CD4-positive, alpha-beta T cell treated with Interferon gamma for 1 hour (primary cell): ENCODE results near the gene GSDME.
"Not testable (repeated sequence)": the region's sequence is repeated elsewhere in the genome, so short reads cannot be mapped to it uniquely, and the experiment has no call there.

Experiments
- DNase-seq: peaks from one replicate; pipeline ENCODE4 v3.0.0-alpha.2; 2020

Gene GSDME

DNA sequence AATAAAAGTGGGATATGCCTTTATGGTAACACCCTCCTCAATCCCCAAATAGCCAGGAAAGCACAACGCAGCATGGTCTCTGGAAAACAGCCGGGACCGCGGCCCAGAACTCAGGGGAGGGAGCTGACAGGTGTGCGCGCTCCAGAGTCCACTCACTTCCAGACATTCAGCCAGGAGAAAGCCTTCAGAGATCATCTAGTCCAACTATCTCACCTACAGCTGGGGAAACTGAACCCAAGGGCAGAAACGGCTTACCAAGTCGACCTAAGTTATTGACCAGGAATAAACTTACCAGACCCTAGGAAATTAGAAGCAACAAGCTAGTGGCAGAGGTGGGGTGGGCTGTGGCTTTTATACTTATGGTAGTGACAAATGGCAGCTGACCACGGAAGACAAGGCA is 16.4 kb downstream of the GSDME start:
- no peak for DNase-seq

DNA sequence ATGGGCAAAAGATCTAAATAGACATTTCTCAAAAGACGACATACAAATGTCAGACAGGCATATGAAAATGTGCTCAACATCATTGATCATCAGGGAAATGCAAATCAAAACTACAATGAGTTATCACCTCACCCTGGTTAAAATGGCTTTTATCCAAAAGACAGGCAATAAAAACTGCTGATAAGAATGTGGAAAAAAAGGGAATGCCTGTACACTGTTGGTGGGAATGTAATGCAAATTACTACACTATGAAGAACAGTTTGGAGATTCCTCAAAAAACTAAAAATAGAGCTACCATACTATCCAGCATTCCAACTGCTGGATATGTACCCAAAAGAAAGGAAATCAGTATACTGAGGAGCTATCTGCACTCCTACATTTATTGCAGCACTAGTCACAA is 18.0 kb downstream of the GSDME start:
- DNase-seq = no peak

DNA sequence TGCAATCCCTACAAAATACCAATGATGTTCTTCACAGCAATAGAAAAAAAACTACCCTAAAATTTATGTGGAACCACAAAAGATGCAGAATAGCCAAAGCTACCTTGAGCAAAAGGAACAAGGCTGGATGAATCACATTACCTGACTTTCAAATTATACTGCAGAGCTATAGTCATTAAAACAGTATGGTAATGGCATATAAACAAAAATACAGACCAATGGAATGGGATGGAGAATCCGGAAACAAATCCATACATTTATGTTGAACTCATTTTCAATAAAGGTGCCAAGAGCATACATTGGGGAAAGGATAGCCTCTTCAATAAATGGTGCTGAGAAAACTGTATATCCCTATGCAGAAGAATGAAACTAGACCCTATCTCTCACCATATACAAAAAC is 18.7 kb downstream of the GSDME start:
- DNase-seq = no peak

DNA sequence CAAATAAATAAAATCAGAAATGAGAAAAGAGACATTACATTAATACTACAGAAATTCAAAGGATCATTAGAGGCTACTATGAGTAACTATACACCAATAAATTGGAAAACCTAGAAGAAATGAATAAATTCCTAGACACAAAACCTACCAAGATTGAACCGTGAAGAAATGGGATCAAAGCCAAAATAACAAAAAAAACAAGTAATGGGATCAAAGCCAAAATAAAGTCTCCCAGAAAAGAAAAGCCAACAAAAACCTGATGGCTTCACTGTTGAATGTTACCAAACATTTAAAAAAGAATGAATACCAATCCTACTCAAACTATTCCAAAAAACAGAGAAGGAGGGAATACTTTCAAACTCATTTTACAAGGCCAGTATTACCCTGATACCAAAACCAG is 20.0 kb downstream of the GSDME start:
- DNase-seq = no peak

DNA sequence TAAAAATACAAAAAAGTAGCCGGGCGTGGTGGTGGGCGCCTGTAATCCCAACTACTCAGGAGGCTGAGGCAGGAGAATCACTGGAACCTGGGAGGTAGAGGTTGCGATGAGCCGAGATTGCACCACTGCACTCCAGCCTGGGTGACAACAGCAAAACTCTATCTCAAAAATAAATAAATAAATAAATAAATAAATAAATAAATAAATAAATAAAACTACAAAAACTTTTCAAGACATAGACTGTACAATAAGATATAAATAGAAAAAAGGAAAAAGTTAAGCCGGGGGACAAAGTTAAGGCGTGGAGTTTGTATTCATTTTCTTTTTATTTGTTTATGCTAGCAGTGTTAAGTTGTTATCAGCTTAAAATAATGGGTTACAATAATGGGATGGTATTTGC is 21.7 kb downstream of the GSDME start:
- DNase-seq = not testable (repeated sequence)

DNA sequence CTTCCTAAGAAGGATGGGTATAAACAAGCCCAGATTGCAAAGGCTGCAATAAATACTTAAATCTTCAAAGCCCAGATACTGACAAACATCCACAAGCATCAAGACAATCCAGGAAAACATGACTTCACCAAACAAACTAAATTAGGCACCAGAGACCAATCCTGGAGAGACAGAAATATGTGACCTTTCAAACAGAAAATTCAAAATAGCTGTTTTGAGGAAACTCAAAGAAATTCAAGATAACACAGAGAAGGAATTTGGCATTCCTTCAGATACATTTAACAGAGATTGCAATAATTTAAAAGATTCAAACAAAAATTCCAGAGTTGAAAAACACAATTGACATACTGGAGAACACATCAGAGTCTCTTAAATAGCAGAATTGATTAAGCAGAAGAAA is 23.0 kb downstream of the GSDME start:
- DNase-seq = no peak

DNA sequence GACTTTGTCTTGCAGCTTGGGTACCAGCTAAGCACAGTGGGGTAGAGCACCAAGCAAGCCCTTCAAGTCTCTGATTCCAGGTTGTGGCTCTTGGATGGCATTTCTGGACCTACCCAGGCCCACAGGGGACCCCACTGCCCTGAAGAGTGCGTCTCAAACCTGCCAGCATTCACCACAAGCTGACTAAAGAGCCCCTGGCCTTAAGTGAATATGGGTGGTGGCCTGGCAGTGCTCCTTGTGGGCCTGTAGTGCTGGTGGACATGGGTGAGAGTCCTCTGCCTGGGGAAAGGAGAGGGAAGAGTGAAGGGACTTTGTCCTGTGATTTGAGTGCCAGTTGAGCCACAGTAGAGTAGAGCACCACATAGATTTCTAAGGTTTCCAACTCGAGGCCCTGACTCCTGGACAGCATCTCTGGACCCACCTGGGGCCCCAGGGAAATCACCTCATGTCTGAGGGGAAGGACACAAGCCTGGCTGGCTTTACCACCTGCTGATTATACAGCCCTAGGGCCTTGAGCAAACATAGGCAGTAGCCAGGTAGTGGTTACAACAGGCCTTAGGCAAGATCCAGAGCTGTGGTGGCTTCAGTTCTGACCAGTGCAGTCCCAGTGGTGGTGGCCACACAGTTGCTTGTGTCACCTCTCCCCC is 23.7 kb downstream of the GSDME start:
- no peak for DNase-seq

DNA sequence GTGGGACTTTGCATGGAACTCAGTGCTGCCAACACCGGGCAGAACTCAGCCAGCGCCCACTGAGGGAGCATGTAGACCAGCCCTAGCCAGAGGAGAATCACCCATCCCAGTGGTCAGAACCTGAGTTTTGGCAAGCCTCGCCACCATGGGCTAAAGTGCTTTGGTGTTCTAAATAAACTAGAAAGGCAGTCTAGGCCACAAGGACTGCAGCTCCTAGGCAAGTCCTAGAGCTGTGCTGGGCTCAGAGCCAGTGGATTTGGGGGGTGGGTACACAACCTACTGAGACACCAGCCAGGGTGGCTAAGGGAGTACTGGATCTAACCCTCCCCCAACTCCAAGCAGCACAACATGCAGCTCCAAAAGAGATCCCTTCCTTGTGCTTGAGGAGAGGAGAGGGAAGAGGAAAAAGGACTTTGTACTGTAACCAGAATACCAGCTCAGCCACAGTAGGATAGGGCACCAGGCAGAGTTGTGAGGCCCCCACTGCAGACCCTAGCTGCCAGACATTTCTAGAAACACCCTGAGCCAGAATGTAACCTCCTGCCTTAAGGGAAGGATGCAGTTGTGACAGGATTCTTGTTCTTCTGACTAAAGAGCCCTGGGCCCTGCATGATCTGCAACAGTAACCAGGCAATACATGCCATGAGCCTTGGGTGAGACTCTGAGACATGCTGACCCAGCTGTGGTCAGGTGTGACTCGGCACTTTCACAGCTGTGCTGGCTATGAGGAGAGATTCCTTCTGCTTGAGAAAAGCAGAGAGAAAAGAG is 24.4 kb downstream of the GSDME start:
- DNase-seq = no peak

DNA sequence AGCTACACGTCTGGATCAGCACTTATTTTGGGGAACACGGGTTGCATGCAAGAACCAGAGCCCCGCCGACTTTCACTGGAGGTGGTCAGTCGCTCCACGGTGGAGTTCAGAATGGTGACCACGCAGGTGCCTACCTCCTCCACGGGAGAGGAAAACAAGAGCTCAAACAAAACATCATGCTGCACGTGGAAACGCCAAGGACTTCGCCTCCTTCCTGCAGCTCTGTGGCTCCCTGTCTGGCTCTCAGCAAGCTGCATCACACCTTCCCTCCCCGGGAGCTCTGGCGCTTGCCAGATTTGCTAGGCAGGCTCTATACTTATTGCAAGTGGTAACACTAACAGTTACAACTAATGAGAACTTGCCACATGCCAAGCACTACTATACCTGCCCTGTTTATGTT is 26.0 kb downstream of the GSDME start:
- no peak for DNase-seq

DNA sequence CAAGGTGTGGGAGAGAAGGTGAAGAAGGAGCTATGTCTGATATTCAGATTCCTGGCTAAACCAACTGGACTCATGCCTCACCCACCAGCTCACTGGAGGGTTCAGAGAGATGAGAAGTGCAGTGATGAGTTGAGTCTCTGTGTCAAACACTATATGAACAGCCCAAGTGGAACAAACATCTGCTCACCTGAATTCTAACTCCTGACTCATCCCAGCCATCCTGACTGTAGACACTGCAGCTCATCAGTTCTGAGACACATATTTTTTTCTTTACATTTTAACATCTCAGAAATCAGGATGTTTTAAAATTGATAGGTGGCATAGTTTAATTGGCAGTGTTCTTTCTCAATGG is 27.3 kb downstream of the GSDME start:
- DNase-seq = no peak

DNA sequence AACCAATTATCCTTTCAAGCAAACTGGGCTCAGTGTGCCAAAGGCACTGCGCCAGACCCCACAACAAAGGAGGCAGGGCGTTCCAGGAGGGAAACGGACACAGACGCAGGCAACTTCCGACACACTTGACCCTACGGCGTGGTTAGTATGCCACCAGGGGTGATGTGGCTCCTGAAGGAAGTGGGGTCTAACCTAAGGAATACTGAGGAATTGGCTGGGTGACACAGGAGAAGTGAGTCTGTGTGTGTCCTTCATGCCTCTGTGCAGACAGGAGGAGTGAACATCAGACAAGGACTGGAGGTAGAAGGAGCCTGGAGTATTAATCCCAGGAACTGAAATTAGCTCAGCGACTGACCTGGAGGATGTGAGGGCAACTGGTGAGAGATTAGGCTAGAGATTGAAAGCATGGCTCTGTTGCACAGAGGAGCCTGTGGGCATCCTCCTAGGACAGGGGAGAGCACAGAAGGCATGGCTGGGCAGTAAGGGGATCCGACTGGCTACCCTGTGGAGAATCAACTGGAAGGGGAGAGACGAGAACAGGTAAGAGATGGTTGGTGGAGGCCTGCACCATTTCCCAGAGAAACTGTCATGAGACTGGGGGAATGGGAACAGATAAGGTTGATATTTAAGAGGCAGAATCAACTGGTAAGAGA is 27.8 kb downstream of the GSDME start:
- no peak for DNase-seq

DNA sequence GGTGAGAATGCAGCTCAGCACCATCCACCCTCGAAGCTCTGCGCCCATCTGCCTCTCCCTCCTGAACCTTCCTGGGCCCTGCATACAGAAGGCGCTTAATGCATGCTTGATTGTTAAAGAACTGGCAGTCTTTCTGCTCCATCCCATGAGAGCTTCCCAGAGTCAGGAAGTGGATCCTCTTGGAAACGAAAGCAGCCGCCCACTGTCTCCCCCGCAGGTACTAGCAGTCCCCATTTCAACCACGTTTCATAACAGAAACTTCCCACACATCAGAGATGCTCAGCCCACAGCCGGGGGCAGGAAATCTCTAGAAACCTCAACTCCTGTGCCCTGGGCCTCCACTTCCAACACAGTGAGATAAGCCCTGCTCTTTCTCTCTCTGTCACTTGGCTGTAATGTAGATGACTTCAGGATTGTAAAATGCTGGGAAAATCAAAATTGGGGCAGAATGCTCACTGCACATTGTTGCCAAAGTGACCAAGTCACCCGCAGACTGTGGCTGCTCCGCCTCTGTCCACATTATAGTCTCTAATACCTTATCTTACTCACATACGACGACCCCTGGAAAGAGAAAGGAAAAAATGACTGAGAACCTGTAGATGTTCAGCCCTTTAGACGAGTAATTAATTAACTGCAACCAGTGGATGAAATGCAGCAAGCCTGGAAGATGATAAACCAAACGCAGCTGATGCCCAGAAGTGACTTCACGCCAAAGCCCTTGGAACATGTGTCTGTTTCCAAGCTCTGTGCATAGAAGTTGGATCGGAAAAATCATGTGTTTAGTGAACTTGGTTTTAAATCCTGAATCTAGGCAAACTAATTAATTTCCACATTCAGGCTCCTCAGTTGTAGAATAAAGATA is 28.5 kb downstream of the GSDME start:
- no peak for DNase-seq

DNA sequence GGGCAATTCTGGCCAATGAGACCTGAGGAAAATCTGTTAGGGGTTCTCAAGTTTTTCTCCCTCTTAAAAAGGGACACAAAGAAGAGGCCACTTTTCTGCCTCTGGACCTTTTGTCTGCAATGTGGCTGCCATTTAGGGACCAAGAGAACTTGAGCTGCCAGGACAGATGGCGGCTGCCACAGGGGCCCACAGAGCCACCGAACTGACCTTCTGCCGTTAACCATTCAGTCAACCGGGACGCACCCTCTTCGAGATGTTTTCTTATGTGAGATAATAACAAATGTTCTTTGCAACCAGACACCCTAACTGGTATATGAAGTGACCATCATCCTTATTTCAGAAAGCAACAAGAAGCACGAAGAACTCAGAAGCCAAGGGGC is 29.2 kb downstream of the GSDME start:
- no peak for DNase-seq

DNA sequence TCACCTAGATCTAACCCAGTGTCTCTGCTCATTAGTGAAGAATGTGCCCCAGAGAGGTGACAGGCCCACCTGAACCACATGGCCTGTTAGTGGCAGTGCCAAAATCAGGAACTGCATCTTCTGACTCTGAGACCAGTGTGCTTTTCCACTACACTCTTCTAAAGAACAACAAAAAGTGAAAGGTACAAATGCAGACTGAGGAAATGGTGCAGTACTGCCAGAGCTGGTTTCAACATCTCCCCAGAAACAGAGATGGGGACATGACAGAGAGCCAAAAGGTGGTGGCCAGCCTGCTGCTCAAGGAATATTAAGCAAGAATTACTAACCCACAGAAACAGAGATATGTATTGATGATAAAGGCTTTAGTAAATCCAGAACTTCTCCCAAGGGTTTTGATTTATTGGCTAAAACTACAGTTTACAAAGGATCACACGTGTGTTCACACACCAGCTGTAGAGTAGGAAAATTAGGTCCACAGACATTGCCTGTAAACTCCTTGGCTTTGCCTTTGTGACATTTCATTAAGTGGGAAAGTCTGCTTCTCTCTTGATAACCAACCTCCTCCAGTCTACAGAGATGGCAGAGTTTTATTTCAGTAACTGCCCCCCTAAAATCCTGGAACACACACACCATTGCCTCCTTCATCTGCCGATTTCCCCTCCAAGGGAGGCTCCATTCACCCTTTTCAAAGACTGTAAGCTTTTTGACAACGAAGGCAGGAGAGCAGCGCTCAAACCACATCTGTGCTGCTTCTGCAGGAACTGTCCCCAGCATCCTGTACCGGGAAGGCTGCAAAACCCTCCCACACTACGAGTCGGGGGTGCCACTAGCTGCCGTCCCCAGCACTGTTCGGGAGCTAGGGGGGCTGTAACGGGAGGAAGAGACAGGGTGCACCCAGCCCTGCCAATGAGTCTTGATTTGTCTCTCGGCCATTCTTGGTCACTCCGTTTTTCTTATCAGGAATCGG is 29.8 kb downstream of the GSDME start:
- no peak for DNase-seq

DNA sequence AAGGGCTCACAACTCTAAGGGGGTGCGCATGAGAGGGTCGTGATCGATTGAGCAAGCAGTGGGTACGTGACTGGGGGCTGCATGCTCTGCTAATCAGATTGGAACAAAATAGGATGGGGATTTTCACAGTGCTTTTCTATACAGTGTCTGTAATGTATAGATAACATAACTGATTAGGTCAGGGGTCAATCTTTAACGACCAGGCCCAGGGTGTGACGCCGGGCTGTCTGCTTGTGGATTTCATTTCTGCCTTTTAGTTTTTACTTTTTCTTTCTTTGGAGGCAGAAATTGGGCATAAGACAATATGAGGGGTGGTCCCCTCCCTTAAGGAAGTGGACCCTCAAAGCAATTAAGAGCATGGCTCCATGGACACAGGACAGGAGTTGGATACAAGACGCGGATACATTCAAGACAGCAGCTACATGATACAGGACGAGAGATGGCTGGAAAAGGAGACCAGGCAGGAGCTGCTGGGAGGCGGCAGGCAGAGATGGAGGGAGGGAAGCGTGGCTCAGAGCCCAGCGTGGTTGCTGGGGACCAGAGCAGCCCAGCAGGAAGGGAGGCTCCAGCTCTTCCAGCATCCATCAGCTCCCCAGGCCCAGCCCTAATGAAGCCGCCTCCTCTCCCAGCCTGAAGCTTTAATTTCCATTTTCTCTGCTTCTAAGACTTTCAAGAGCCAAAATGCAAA is 31.6 kb downstream of the GSDME start:
- no peak for DNase-seq

DNA sequence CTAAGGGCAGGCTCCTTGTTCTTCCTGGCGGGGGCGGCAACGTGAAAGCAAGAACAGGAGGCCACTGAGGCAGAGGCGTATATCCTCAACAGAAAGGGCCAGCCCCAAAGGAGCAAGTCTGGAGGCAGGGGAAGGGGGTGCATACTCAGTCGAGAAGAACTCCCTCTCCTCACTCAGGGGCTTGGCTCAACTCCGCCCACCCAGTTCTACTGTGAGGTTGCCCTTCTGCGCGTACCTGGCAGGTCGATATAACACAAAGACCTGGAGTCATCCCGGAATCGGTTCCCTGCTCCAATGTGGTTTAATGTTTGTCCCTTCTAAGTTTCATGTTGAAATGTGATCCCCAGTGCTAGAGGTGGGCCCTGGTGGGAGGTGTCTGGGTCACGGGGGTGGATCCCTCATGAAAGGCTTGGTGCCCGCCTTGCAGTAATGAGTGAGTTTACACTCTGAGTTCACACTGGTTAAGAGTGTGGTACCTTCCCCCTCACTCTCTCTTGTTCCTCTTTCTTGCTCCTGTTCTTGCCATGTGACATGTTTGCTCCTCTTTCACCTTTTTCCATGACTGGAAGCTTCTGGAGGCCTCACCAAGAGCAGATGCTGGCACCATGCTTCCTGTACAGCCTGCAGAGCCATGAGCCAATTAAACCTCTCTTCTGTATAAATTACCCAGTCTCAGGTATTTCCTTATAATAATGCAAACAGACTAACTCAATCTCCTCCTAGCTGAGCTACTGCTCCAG is 32.6 kb downstream of the GSDME start:
- DNase-seq = no peak

DNA sequence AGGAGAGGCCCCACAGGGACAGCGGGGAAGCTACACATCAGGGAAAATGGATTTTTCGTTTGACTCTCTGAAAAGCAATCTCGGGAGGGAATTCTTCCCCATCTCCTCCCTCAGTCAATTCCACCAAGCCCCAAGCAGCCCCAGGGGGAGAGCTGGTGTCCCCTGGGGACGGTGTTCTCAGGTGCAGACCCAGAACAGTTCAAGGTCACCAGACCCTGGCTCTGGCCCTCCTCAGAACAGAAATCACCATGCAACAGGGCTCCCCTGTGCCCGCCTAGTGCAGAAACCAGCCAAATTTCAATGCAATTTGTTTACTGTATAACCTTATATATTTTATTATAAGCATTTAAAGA is 34.1 kb downstream of the GSDME start:
- DNase-seq = no peak

DNA sequence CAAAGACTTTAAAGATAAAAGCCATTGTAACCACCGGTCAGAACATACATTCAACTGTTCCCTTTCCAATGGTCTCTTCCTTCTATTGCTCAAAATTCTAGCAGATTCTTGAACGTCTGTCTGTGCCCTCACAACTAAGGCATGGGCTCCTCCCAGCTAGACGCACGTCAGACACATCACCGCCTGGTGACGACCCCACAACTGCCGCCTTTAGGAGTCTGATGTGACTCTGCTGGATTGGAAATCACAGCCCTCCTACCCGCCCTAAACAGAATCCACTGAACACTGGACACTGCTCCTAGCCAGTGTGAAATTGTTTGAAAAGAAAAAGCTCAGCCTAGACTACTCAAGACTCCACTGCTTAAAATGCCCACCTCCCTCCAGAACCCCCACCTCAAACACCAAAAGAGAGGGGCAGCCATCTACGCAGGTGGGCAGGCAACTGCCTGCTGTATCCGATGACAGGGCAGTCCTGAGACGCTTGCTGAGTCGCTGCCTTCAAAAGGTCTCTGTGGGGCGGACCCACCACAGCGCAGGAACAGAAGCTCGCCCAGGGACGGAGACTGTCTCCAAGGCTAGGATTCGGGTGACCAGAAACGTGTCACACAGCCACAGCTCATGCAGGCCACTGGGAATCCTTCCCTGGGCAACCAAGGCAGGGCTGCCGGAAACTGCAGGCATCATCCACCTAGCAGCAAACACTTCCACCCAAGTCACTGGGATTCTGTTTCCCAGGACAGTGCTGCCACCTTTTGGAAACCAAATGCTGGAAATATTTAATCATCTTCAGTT is 34.7 kb downstream of the GSDME start:
- no peak for DNase-seq

DNA sequence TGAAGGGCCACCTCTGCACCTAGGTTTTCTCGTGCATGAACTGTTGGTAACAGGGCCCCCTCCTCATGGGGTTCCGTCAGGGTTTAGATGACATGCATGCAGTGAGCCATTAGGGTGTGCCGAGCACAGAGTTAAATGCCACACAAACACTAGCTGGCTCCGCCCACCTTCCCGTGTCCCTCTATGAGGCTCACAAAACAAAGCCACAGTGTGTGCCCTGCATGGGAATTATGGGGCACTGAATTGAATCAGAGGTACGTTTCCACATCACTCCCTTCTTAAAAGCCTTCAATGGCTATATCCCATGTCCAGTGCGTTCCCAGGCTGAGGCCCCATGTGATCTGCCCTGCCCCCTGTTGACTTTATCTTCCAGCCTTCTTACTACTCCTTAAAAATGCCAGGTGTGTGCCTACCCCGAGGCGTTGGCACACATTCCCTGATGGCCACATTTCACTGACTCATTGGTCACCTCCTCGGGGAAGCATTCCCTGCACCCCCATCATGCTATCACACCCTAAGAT is 35.7 kb downstream of the GSDME start:
- no peak for DNase-seq

DNA sequence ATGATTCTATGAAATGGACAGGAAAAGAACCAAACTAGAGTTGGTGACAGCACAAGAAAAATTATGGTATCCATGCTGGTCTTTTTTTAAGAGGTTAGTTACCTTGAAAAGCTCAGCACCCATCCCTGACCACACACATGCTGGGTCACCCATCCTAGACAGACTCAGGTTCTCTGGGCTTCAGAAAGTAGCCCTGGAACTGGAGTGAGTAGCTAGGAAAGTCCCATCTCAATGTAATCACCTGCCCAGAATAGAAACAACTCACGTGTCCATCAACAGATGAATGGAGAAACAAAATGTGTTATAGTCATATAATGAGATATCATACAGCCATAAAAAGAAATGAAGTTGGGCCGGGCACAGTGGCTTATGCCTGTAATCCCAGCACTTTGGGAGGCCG is 37.0 kb downstream of the GSDME start:
- DNase-seq = no peak
